Panc1 (cell line): Measurements from ENCODE around the gene ASPM. TPM values are rescaled to one million over a fixed set of nuclear protein-coding genes. Genes with fewer than 3 reads are reported as not detected.

Experiments
- ATAC-seq: fragments of 200-7000 bp; cut with Tn5 transposase; 2 replicates; pipeline ENCODE4 v1.9.1; 2020; ENCODE audit warnings: mild to moderate bottlenecking, moderate library complexity
- BruUV-seq: library from RNA; stranded (reverse); fragments of 400-500 nt; replicated peaks from 2 replicates; lab custom pipeline; 2021; lab: Mats Ljungman, UMichigan
- CTCF ChIA-PET: fragments of 300-600 bp; sonication (Branson Sonifier 250); formaldehyde crosslinking; loops from one replicate; lab custom pipeline; 2022; ENCODE audit warnings: antibody characterized with exemption; lab: Charles Lee
- POLR2A ChIA-PET: fragments of 300-600 bp; sonication (Branson Sonifier 250); formaldehyde crosslinking; loops from one replicate; lab custom pipeline; 2022; ENCODE audit warnings: antibody characterized with exemption; lab: Charles Lee
- DNase-seq: peaks from one replicate; pipeline ENCODE4 v3.0.0-alpha.2; 2010; ENCODE audit warnings: low read depth, low spot score
- H3K27ac ChIP-seq: 2 replicates; pipeline ENCODE4 v1.5.1; 2011; ENCODE audit warnings: mild to moderate bottlenecking, low read length, inconsistent platforms
- H3K27me3 ChIP-seq: fragments of 200-500 bp; sonication (Bioruptor generic); 2 replicates; pipeline ENCODE4 v1.6.0; 2014; ENCODE audit warnings: low read length, inconsistent platforms; ENCODE audit not compliant: control insufficient read depth, insufficient read depth
- H3K36me3 ChIP-seq: fragments of 200-500 bp; sonication (Bioruptor generic); 2 replicates; pipeline ENCODE4 v1.5.1; 2014; ENCODE audit warnings: inconsistent platforms, mild to moderate bottlenecking, low read length, moderate library complexity; ENCODE audit not compliant: control insufficient read depth, insufficient read depth
- H3K4me1 ChIP-seq: 2 replicates; pipeline ENCODE4 v1.5.1; 2011; ENCODE audit warnings: inconsistent platforms, mild to moderate bottlenecking, low read length, moderate library complexity; ENCODE audit not compliant: control insufficient read depth, insufficient read depth
- H3K4me3 ChIP-seq, 2 experiments: 2 replicates each; pipeline ENCODE4 v1.5.1; 2011 to 2012; ENCODE audit warnings: low read depth in 2 of 2, low read length in 2 of 2, mild to moderate bottlenecking in 2 of 2, inconsistent platforms in 1 of 2, moderate library complexity in 1 of 2
- H3K9me3 ChIP-seq: fragments of 200-500 bp; sonication (Bioruptor generic); 2 replicates; pipeline ENCODE4 v1.5.1; 2014; ENCODE audit warnings: low read depth, mild to moderate bottlenecking, inconsistent platforms, low read length, moderate library complexity; ENCODE audit not compliant: control insufficient read depth, insufficient read depth
- POLR2AphosphoS5 ChIP-seq: IDR thresholded peaks from 2 replicates; pipeline ENCODE4 v1.6.1; 2012; ENCODE audit warnings: mild to moderate bottlenecking, low read depth, low read length, moderate library complexity
- SIN3A ChIP-seq: IDR thresholded peaks from 2 replicates; pipeline ENCODE4 v1.6.1; 2012; ENCODE audit warnings: low read depth, mild to moderate bottlenecking, low read length, moderate library complexity, borderline replicate concordance; ENCODE audit not compliant: insufficient read depth
- TCF7L2 ChIP-seq: IDR thresholded peaks from 2 replicates; pipeline ENCODE4 v1.6.1; 2011; ENCODE audit warnings: mild to moderate bottlenecking, low read depth, low read length, inconsistent platforms
- in situ Hi-C: cut with HindIII; loops from 2 replicates; pipeline ENCODE4 v1.10.0; 2016; ENCODE audit warnings: low sequenced_read_pairs, low pct_unique_long_range_greater_than_20kb
- intact Hi-C: fragments of 100-400 bp; cut with micrococcal nuclease; formaldehyde crosslinking; loops from one replicate; pipeline ENCODE4 v1.10.0; 2022; ENCODE audit not compliant: unreplicated experiment
- total RNA-seq: library from RNA; stranded (reverse); gene quantifications from one replicate; pipeline ENCODE4 v1.2.1, GENCODE V29; 2021; ENCODE audit not compliant: unreplicated experiment
- TF ChIP-seq, protein P1 (sequence below), 2 experiments: IDR thresholded peaks; 2 replicates each; pipeline ENCODE4 v1.6.1; 2011 to 2012; ENCODE audit warnings: low read depth in 2 of 2, control low read depth in 1 of 2, low read length in 1 of 2, mild to moderate bottlenecking in 1 of 2, moderate library complexity in 1 of 2; ENCODE audit not compliant: insufficient read depth in 1 of 2
- TF ChIP-seq, protein P2 (sequence below): fragments of 450-650 bp; IDR thresholded peaks from 2 replicates; pipeline ENCODE4 v1.5.1; 2017; ENCODE audit warnings: mild to moderate bottlenecking

Gene ASPM
- total RNA-seq, 1 experiment from 2014 or later, result 26.9 TPM

DNA sequence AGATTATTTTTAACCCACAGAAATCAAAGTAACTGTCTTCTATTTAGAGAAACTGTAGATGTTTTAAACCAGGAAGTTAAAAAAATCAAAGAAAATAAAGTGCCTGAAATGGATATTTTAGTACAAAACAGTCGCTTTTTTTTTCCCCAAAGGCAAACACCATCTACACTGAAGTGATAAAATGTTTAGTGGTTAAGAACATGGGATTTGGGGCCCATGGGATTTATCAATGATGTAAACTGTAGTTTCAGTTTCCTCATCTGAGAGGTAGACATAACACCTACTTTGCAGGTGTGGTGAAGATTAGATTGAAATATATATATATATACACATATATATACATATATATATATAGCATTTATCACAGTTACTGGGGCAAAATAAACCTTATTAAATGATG lies 22.1 kb downstream of the ASPM start:
- Histone ChIP-seq H3K27me3 (no peaks in the 10 kb centered on the region), H3K9me3 (no peaks in the 10 kb centered on the region), H3K4me3 (no peak overlapping the region), H3K4me1 (no peaks in the 10 kb centered on the region), H3K27ac (no peak overlapping the region), H3K36me3 (peaks cover 39% of the 10 kb centered on the region)
- ATAC-seq, result no peak
- intact Hi-C loops (no loop called here), in situ Hi-C loops (no loop called here)
- no peak for DNase-seq
- BruUV-seq, result no TSS peak
- ChIA-PET CTCF (no interaction called here), POLR2A (no interaction called here)
- TF ChIP-seq TCF7L2 (no peak), POLR2AphosphoS5 (no peak), SIN3A (no peak)
- TF ChIP-seq, protein P1, sequence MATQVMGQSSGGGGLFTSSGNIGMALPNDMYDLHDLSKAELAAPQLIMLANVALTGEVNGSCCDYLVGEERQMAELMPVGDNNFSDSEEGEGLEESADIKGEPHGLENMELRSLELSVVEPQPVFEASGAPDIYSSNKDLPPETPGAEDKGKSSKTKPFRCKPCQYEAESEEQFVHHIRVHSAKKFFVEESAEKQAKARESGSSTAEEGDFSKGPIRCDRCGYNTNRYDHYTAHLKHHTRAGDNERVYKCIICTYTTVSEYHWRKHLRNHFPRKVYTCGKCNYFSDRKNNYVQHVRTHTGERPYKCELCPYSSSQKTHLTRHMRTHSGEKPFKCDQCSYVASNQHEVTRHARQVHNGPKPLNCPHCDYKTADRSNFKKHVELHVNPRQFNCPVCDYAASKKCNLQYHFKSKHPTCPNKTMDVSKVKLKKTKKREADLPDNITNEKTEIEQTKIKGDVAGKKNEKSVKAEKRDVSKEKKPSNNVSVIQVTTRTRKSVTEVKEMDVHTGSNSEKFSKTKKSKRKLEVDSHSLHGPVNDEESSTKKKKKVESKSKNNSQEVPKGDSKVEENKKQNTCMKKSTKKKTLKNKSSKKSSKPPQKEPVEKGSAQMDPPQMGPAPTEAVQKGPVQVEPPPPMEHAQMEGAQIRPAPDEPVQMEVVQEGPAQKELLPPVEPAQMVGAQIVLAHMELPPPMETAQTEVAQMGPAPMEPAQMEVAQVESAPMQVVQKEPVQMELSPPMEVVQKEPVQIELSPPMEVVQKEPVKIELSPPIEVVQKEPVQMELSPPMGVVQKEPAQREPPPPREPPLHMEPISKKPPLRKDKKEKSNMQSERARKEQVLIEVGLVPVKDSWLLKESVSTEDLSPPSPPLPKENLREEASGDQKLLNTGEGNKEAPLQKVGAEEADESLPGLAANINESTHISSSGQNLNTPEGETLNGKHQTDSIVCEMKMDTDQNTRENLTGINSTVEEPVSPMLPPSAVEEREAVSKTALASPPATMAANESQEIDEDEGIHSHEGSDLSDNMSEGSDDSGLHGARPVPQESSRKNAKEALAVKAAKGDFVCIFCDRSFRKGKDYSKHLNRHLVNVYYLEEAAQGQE (IDR thresholded peaks at IDR 0.05; ENCODE audit: insufficient read depth in 1 of 2, low read depth in 2 of 2, low read length in 1 of 2), result no peak
- TF ChIP-seq, protein P2, sequence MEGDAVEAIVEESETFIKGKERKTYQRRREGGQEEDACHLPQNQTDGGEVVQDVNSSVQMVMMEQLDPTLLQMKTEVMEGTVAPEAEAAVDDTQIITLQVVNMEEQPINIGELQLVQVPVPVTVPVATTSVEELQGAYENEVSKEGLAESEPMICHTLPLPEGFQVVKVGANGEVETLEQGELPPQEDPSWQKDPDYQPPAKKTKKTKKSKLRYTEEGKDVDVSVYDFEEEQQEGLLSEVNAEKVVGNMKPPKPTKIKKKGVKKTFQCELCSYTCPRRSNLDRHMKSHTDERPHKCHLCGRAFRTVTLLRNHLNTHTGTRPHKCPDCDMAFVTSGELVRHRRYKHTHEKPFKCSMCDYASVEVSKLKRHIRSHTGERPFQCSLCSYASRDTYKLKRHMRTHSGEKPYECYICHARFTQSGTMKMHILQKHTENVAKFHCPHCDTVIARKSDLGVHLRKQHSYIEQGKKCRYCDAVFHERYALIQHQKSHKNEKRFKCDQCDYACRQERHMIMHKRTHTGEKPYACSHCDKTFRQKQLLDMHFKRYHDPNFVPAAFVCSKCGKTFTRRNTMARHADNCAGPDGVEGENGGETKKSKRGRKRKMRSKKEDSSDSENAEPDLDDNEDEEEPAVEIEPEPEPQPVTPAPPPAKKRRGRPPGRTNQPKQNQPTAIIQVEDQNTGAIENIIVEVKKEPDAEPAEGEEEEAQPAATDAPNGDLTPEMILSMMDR, result no peak

GRCh38 chr1:197116156-197116555 lies 30.3 kb downstream of the ASPM start:
- Histone ChIP-seq H3K27me3 (no peaks in the 10 kb centered on the region), H3K36me3 (peaks cover 5% of the 10 kb centered on the region; the same call in 1 of the 2 replicates), H3K9me3 (no peaks in the 10 kb centered on the region), H3K4me1 (no peaks in the 10 kb centered on the region), H3K4me3 (no peak overlapping the region), H3K27ac (no peak overlapping the region)
- BruUV-seq, result no TSS peak
- CTCF ChIA-PET, result no interaction called here
- intact Hi-C loops, result no loop called here
- POLR2A ChIA-PET, result no interaction called here
- in situ Hi-C loops, result no loop called here
- no peak for ATAC-seq
- TF ChIP-seq, protein P2, result no peak
- TF ChIP-seq, protein P1 (IDR thresholded peaks at IDR 0.05; ENCODE audit: insufficient read depth in 1 of 2, low read depth in 2 of 2, low read length in 1 of 2), result no peak
- TF ChIP-seq SIN3A, result no peak
- no peak for TF ChIP-seq TCF7L2
- no peak for TF ChIP-seq POLR2AphosphoS5
- DNase-seq, result no peak
